GM12872 (cell line): ENCODE results near the gene NUDT15.

ENCODE experiments used
- CTCF ChIP-seq: IDR thresholded peaks from 3 replicates; pipeline ENCODE4 v1.5.1; 2011; ENCODE audit warnings: low read depth, mild to moderate bottlenecking, low read length, moderate library complexity; ENCODE audit not compliant: insufficient read depth

Gene NUDT15

GRCh38 chr13:48018637-48019036 lies 18.9 kb upstream of the NUDT15 start:
- TF ChIP-seq CTCF = no peak

- TF ChIP-seq CTCF = no peak
These were observed 17.7 kb upstream of the NUDT15 start for GRCh38 chr13:48019796-48020195.

- no peak for TF ChIP-seq CTCF
These were observed 9.5 kb upstream of the NUDT15 start for GRCh38 chr13:48028066-48028465.

- TF ChIP-seq CTCF = no peak
These were observed 7.7 kb upstream of the NUDT15 start for GRCh38 chr13:48029859-48030258.

- TF ChIP-seq CTCF = no peak
These were observed 1.2 kb downstream of the NUDT15 start for GRCh38 chr13:48038761-48039160.

GRCh38 chr13:48040049-48040448 lies 2.5 kb downstream of the NUDT15 start:
- no peak for TF ChIP-seq CTCF

- no peak for TF ChIP-seq CTCF
These were observed 3.4 kb downstream of the NUDT15 start for GRCh38 chr13:48040896-48041295.

GRCh38 chr13:48042894-48043293 lies 5.4 kb downstream of the NUDT15 start:
- TF ChIP-seq CTCF = no peak
